ENCODE data around the gene B4GALT2.

Gene B4GALT2

GRCh38 chr1:44021581-44022321 lies 42.7 kb downstream of the B4GALT2 start:
- no peaks in the 10 kb centered on the region for H4K20me1 ChIP-seq (ENCODE audit: insufficient read depth, low read length)
- no peaks in the 10 kb centered on the region for H3K27me3 ChIP-seq (replicated peaks; ENCODE audit: insufficient read depth, low read length)
- H3F3A ChIP-seq (ENCODE audit: insufficient read depth, low read length), result no peaks in the 10 kb centered on the region
- no peak overlapping the region for H3K27ac ChIP-seq (ENCODE audit: low read length)
- H3K79me2 ChIP-seq (ENCODE audit: low read length), result no peaks in the 10 kb centered on the region
- no peak for TF ChIP-seq EZH2 (optimal IDR thresholded peaks at IDR 0.05; ENCODE audit: low read depth, low read length)
- TF ChIP-seq EZH2phosphoT487 (IDR thresholded peaks at IDR 0.05; ENCODE audit: low read length), result no peak
- TF ChIP-seq, protein P1, sequence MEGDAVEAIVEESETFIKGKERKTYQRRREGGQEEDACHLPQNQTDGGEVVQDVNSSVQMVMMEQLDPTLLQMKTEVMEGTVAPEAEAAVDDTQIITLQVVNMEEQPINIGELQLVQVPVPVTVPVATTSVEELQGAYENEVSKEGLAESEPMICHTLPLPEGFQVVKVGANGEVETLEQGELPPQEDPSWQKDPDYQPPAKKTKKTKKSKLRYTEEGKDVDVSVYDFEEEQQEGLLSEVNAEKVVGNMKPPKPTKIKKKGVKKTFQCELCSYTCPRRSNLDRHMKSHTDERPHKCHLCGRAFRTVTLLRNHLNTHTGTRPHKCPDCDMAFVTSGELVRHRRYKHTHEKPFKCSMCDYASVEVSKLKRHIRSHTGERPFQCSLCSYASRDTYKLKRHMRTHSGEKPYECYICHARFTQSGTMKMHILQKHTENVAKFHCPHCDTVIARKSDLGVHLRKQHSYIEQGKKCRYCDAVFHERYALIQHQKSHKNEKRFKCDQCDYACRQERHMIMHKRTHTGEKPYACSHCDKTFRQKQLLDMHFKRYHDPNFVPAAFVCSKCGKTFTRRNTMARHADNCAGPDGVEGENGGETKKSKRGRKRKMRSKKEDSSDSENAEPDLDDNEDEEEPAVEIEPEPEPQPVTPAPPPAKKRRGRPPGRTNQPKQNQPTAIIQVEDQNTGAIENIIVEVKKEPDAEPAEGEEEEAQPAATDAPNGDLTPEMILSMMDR (IDR thresholded peaks at IDR 0.05; ENCODE audit: low read length), result no peak
- H2AFZ ChIP-seq (ENCODE audit: low read length), result no peak overlapping the region
- no peak overlapping the region for H3K4me2 ChIP-seq (ENCODE audit: low read depth, low read length)
- H3K4me1 ChIP-seq (ENCODE audit: low read length), result peaks cover 6% of the 10 kb centered on the region
- no peaks in the 10 kb centered on the region for H3K9me3 ChIP-seq (replicated peaks; ENCODE audit: insufficient read depth, low read length)
- DNase-seq, result no peak
- H3K9me2 ChIP-seq (replicated peaks; ENCODE audit: insufficient read depth, low read length), result no peaks in the 10 kb centered on the region
- H3K4me3 ChIP-seq (ENCODE audit: low read length), result no peak overlapping the region
- H3K36me3 ChIP-seq (replicated peaks; ENCODE audit: insufficient read depth, low read length), result no peaks in the 10 kb centered on the region
- H3K9ac ChIP-seq (ENCODE audit: low read length), result no peak overlapping the region

- Histone ChIP-seq H3F3A (ENCODE audit: insufficient read depth, low read length) (no peaks in the 10 kb centered on the region), H3K9ac (ENCODE audit: low read length) (no peak overlapping the region), H3K27me3 (replicated peaks; ENCODE audit: insufficient read depth, low read length) (no peaks in the 10 kb centered on the region), H3K4me3 (ENCODE audit: low read length) (no peak overlapping the region), H3K79me2 (ENCODE audit: low read length) (no peaks in the 10 kb centered on the region), H4K20me1 (ENCODE audit: insufficient read depth, low read length) (no peaks in the 10 kb centered on the region), H3K4me1 (ENCODE audit: low read length) (peaks cover 10% of the 10 kb centered on the region), H3K36me3 (replicated peaks; ENCODE audit: insufficient read depth, low read length) (no peaks in the 10 kb centered on the region), H3K4me2 (ENCODE audit: low read depth, low read length) (no peak overlapping the region), H3K9me3 (replicated peaks; ENCODE audit: insufficient read depth, low read length) (no peaks in the 10 kb centered on the region), H3K9me2 (replicated peaks; ENCODE audit: insufficient read depth, low read length) (no peaks in the 10 kb centered on the region), H3K27ac (ENCODE audit: low read length) (no peak overlapping the region), H2AFZ (ENCODE audit: low read length) (no peak overlapping the region)
- TF ChIP-seq, protein P1 (IDR thresholded peaks at IDR 0.05; ENCODE audit: low read length), result no peak
- TF ChIP-seq EZH2phosphoT487 (IDR thresholded peaks at IDR 0.05; ENCODE audit: low read length) (no peak), EZH2 (optimal IDR thresholded peaks at IDR 0.05; ENCODE audit: low read depth, low read length) (no peak)
- no peak for DNase-seq
Measured at GRCh38 chr1:44024031-44024902, 45.3 kb downstream of the B4GALT2 start.

GRCh38 chr1:44024903-44025525 lies 46.0 kb downstream of the B4GALT2 start:
- H3K36me3 ChIP-seq (replicated peaks; ENCODE audit: insufficient read depth, low read length), result no peaks in the 10 kb centered on the region
- no peaks in the 10 kb centered on the region for H3F3A ChIP-seq (ENCODE audit: insufficient read depth, low read length)
- no peak for DNase-seq
- H3K27me3 ChIP-seq (replicated peaks; ENCODE audit: insufficient read depth, low read length), result no peaks in the 10 kb centered on the region
- no peak overlapping the region for H3K4me2 ChIP-seq (ENCODE audit: low read depth, low read length)
- H3K4me3 ChIP-seq (ENCODE audit: low read length), result no peak overlapping the region
- H4K20me1 ChIP-seq (ENCODE audit: insufficient read depth, low read length), result no peaks in the 10 kb centered on the region
- no peak overlapping the region for H3K9ac ChIP-seq (ENCODE audit: low read length)
- TF ChIP-seq, protein P1 (IDR thresholded peaks at IDR 0.05; ENCODE audit: low read length), result no peak
- no peak for TF ChIP-seq EZH2phosphoT487 (IDR thresholded peaks at IDR 0.05; ENCODE audit: low read length)
- no peak overlapping the region for H3K27ac ChIP-seq (ENCODE audit: low read length)
- no peaks in the 10 kb centered on the region for H3K79me2 ChIP-seq (ENCODE audit: low read length)
- no peak overlapping the region for H2AFZ ChIP-seq (ENCODE audit: low read length)
- no peaks in the 10 kb centered on the region for H3K9me2 ChIP-seq (replicated peaks; ENCODE audit: insufficient read depth, low read length)
- no peaks in the 10 kb centered on the region for H3K9me3 ChIP-seq (replicated peaks; ENCODE audit: insufficient read depth, low read length)
- H3K4me1 ChIP-seq (ENCODE audit: low read length), result peaks cover 12% of the 10 kb centered on the region

All from MM.1S (cell line).